Measurements from ENCODE around the gene EPB41L4A.

The EPB41L4A gene

DNA sequence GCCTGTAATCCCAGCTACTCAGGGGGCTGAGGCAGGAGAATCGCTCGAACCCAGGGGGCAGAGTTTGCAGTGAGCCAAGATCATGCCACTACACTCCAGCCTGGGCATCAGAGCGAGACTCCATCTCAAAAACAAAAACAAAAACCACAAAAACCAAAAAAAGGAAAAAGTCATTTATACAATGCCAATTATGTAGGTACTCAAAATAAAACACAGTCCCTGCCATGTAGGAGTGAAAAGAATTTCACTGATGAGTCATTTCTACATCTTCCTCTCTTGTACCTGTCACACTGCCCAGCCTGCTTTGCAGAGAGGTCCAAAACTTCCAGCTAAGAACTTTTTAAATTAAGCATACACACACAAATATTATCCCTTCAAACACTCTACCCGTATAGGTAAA lies 215.8 kb downstream of the EPB41L4A start:
- Histone ChIP-seq H3K36me3 (ENCODE audit: control insufficient read depth in 2 of 2, insufficient read depth in 1 of 2, low read length in 2 of 2) (no peaks in the 10 kb centered on the region), H3K9me3 (ENCODE audit: control insufficient read depth, insufficient read depth, low read depth, low read length) (no peaks in the 10 kb centered on the region), H3K4me3 (ENCODE audit: low read depth, low read length) (no peak overlapping the region), H3K4me1 (ENCODE audit: control insufficient read depth, insufficient read depth, low read length) (peaks cover 6% of the 10 kb centered on the region), H3K27ac (ENCODE audit: extremely low read depth, low read depth, low read length) (no peak overlapping the region)
- TF ChIP-seq PRDM10 (tag by site-specific recombination; IDR thresholded peaks at IDR 0.05) (no peak), ZNF10 (tag by site-specific recombination; IDR thresholded peaks at IDR 0.05) (no peak), ZNF621 (tag by site-specific recombination; IDR thresholded peaks at IDR 0.05) (no peak), ZNF157 (tag by site-specific recombination; IDR thresholded peaks at IDR 0.05) (no peak), ZNF214 (tag by site-specific recombination; IDR thresholded peaks at IDR 0.05; ENCODE audit: borderline replicate concordance) (no peak), PRDM1 (tag by site-specific recombination; IDR thresholded peaks at IDR 0.05) (peak; percentile 60; the same call in 1 of the 2 replicates), ZNF658 (tag by site-specific recombination; IDR thresholded peaks at IDR 0.05) (no peak)
- TF ChIP-seq, protein P1, sequence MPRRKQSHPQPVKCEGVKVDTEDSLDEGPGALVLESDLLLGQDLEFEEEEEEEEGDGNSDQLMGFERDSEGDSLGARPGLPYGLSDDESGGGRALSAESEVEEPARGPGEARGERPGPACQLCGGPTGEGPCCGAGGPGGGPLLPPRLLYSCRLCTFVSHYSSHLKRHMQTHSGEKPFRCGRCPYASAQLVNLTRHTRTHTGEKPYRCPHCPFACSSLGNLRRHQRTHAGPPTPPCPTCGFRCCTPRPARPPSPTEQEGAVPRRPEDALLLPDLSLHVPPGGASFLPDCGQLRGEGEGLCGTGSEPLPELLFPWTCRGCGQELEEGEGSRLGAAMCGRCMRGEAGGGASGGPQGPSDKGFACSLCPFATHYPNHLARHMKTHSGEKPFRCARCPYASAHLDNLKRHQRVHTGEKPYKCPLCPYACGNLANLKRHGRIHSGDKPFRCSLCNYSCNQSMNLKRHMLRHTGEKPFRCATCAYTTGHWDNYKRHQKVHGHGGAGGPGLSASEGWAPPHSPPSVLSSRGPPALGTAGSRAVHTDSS (tag by site-specific recombination; IDR thresholded peaks at IDR 0.05) = no peak
- TF ChIP-seq, protein P2, sequence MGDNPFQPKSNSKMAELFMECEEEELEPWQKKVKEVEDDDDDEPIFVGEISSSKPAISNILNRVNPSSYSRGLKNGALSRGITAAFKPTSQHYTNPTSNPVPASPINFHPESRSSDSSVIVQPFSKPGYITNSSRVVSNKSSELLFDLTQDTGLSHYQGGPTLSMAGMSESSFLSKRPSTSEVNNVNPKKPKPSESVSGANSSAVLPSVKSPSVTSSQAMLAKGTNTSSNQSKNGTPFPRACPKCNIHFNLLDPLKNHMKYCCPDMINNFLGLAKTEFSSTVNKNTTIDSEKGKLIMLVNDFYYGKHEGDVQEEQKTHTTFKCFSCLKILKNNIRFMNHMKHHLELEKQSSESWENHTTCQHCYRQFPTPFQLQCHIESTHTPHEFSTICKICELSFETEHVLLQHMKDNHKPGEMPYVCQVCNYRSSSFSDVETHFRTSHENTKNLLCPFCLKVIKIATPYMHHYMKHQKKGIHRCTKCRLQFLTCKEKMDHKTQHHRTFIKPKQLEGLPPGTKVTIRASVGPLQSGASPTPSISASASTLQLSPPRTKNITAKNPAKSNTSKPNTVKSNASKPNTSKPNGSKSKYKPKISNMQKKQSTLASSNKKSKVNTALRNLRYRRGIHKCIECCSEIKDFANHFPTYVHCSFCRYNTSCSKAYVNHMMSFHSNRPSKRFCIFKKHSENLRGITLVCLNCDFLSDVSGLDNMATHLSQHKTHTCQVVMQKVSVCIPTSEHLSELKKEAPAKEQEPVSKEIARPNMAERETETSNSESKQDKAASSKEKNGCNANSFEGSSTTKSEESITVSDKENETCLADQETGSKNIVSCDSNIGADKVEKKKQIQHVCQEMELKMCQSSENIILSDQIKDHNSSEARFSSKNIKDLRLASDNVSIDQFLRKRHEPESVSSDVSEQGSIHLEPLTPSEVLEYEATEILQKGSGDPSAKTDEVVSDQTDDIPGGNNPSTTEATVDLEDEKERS (tag by site-specific recombination; IDR thresholded peaks at IDR 0.05) = no peak
- CTCF ChIA-PET = interaction anchor here (0.6 to 1.5 kb wide), 6 partner anchors 23 to 483 kb away, joined by 3 to 10 read pairs (median 3); no protein-coding TSS in a partner anchor
- POLR2A ChIA-PET = no interaction called here

DNA sequence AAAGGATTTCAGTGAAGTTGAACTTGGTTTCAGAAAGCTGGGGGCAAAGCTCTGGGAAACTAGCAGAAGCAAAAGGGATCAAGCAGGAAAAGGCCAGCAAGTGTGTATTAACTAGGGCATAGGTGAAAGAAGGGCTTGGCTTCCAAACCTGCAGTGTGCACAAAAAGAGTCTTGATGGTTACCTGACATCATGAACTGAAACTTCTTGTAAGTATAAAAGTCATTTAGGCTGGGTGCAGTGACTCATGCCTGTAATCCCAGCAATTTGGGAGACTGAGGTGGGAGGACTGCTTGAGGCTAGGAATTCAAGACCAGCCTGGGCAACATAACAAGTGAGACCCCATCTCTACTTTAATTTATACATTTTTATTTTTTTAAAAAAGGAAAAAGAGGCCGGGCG lies 216.4 kb downstream of the EPB41L4A start:
- no peak overlapping the region for H3K4me3 ChIP-seq (ENCODE audit: low read depth, low read length)
- CTCF ChIA-PET = interaction anchor here (0.6 to 0.7 kb wide), 2 partner anchors 23 to 483 kb away, joined by 3 read pairs; no protein-coding TSS in a partner anchor
- H3K27ac ChIP-seq (ENCODE audit: extremely low read depth, low read depth, low read length) = no peak overlapping the region
- POLR2A ChIA-PET = no interaction called here
- peaks cover 6% of the 10 kb centered on the region for H3K4me1 ChIP-seq (ENCODE audit: control insufficient read depth, insufficient read depth, low read length)
- H3K36me3 ChIP-seq (ENCODE audit: control insufficient read depth in 2 of 2, insufficient read depth in 1 of 2, low read length in 2 of 2) = no peaks in the 10 kb centered on the region
- H3K9me3 ChIP-seq (ENCODE audit: control insufficient read depth, insufficient read depth, low read depth, low read length) = no peaks in the 10 kb centered on the region
- no peak for TF ChIP-seq GLIS2 (tag by site-specific recombination; IDR thresholded peaks at IDR 0.05)

GRCh38 chr5:112201141-112201540 lies 217.9 kb downstream of the EPB41L4A start:
- TF ChIP-seq ZNF548 (tag by site-specific recombination; IDR thresholded peaks at IDR 0.05) = no peak
- no peak for TF ChIP-seq ZSCAN16 (tag by site-specific recombination; IDR thresholded peaks at IDR 0.05)
- no peak for TF ChIP-seq TCF7L2 (IDR thresholded peaks at IDR 0.05; ENCODE audit: borderline replicate concordance, low read depth, low read length)
- no peak for TF ChIP-seq ZNF704 (tag by site-specific recombination; IDR thresholded peaks at IDR 0.05)
- POLR2A ChIA-PET = no interaction called here
- no peak overlapping the region for H3K4me3 ChIP-seq (ENCODE audit: low read depth, low read length)
- CTCF ChIA-PET = interaction anchor here (0.7 to 1.3 kb wide), 2 partner anchors 26 to 362 kb away, joined by 3 read pairs; no protein-coding TSS in a partner anchor
- H3K9me3 ChIP-seq (ENCODE audit: control insufficient read depth, insufficient read depth, low read depth, low read length) = no peaks in the 10 kb centered on the region
- H3K4me1 ChIP-seq (ENCODE audit: control insufficient read depth, insufficient read depth, low read length) = peaks cover 6% of the 10 kb centered on the region
- H3K36me3 ChIP-seq (ENCODE audit: control insufficient read depth in 2 of 2, insufficient read depth in 1 of 2, low read length in 2 of 2) = no peaks in the 10 kb centered on the region
- H3K27ac ChIP-seq (ENCODE audit: extremely low read depth, low read depth, low read length) = no peak overlapping the region

Measured in HEK293 (cell line).